D721Med (cell line): Measurements from ENCODE around the gene DUSP28.
"Not testable (repeated sequence)": the region's sequence is repeated elsewhere in the genome, so short reads cannot be mapped to it uniquely, and the experiment has no call there.

ENCODE experiments used
- DNase-seq: peaks from one replicate; pipeline ENCODE4 v3.0.0; 2011; ENCODE audit warnings: low spot score; ENCODE audit not compliant: insufficient read length
- FAIRE-seq: peaks from 2 replicates; lab custom pipeline; 2011; peaks lifted over from hg19 to GRCh38; lab: Jason Lieb, UNC
- CTCF ChIP-seq: IDR thresholded peaks from 2 replicates; pipeline ENCODE4 v1.5.1; 2012; ENCODE audit warnings: mild to moderate bottlenecking, control low read depth; ENCODE audit not compliant: insufficient read depth; ENCODE audit errors: missing control alignments

DUSP28 gene

GRCh38 chr2:240561325-240561971, 1.3 kb downstream of the DUSP28 start:
- DNase-seq (no peak), FAIRE-seq (no peak)
- TF ChIP-seq CTCF, result no peak

GRCh38 chr2:240563231-240563630, 3.1 kb downstream of the DUSP28 start:
- DNase-seq, FAIRE-seq: not testable (repeated sequence)

GRCh38 chr2:240563951-240564560, 3.9 kb downstream of the DUSP28 start:
- no peak for TF ChIP-seq CTCF
- DNase-seq (no peak), FAIRE-seq (no peak)

- TF ChIP-seq CTCF, result no peak
- FAIRE-seq, result no peak
- DNase-seq, result no peak
These were observed 4.6 kb downstream of the DUSP28 start for GRCh38 chr2:240564561-240565332.

- DNase-seq (no peak), FAIRE-seq (no peak)
- TF ChIP-seq CTCF, result no peak
These were observed 5.4 kb downstream of the DUSP28 start for GRCh38 chr2:240565333-240566202.

GRCh38 chr2:240566203-240567136, 6.3 kb downstream of the DUSP28 start:
- TF ChIP-seq CTCF, result peak; percentile 53
- FAIRE-seq, result no peak
- DNase-seq, result no peak
